Muscle of arm (tissue), 12 donors: ENCODE measurements around the gene SELPLG. TPM values are rescaled to one million over a fixed set of nuclear protein-coding genes. Genes with fewer than 3 reads are reported as not detected.
"Not testable (repeated sequence)": the region's sequence is repeated elsewhere in the genome, so short reads cannot be mapped to it uniquely, and the experiment has no call there.

Source experiments
- DNase-seq: peaks from one replicate; pipeline ENCODE4 v3.0.0-alpha.2; 2013
- polyA plus RNA-seq, 12 donors: library from polyadenylated mRNA; unstranded; fragments of 120-200 nt; gene quantifications; one replicate each; pipeline ENCODE4 v1.2.1, GENCODE V29; 2013; ENCODE audit not compliant: insufficient read length in 12 of 12

Gene SELPLG
- polyA plus RNA-seq, 12 donors: 3.0 to 11.3 (median 4.4) TPM; not detected in 1

GRCh38 chr12:108640802-108641445 is 7.2 kb upstream of the SELPLG start:
- no peak for DNase-seq

DNA sequence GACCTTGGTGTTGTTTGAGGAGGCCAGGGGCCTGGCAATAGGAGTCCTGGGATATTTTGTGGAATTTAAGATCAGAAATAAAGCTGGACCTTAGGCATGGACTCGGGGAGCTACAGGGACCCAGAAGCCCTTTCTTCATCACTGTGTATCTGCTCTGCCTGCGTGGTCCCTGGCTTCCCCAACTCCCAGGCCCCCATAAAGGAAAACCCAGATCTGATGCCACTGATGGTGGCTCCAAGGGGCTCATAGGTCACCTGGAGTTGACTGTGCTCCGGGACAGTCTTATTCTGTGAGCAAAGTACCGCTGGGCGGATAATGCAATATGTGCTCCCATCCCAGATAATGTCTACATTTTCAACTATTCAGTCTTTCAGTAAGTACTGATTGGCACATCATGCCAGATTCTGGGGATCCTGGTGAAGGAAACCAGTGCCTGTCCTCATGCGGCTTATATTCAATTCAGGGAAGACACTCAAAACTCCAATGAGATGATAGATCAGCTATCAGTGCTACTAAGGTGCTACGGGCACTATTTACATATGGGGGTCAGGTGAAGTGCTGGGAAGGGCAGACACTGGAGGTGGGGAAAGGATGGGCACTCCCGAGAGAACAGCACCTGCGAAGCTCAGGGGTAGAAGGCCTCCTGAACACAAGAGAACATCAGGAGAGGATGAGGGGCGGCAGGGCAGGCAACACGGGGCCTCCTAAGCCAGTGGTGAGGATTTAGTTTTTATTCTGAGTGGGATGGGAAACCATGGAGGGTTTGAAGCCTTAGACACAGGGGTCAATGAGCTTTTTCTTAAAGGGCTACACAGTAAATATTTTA is 5.5 kb upstream of the SELPLG start:
- DNase-seq: no peak

- DNase-seq: peak; percentile 49
These were observed 4.6 kb upstream of the SELPLG start for GRCh38 chr12:108638141-108638827.

DNA sequence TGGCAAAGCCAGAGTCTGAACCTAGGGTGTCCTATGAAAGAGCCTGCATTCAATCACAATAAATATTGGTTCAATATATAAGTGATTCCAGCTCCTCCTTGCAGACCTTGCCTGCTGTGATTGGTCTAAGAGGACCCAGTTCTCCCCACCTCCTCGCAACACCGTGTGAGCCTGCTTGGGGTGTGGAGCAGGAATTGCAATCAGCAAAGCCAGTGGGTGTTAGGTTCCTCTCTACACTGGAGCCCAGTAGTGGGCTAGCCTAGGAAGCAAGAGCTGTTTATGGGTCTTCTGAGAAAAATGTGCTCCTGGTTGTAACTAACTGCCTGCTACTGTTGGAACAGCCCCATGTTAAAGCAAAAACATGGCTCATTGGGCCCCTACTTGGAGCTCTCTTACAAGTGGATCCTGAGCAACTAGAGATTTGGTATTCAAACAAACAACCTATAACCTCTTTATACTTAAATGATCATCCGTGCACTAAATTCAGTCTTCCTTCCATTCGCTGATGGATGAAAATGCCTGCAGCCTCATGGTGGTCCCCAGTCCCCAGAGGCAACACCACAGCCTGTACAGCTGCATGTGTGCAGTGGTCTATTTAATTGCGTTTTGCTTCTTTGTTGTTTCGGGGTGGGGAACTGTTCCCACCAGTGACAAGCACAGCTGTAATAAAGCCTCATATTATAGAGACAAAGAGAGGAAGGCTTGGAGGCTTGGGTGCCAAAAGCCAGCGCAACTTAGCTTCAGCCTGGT is 3.7 kb upstream of the SELPLG start:
- no peak for DNase-seq

DNA sequence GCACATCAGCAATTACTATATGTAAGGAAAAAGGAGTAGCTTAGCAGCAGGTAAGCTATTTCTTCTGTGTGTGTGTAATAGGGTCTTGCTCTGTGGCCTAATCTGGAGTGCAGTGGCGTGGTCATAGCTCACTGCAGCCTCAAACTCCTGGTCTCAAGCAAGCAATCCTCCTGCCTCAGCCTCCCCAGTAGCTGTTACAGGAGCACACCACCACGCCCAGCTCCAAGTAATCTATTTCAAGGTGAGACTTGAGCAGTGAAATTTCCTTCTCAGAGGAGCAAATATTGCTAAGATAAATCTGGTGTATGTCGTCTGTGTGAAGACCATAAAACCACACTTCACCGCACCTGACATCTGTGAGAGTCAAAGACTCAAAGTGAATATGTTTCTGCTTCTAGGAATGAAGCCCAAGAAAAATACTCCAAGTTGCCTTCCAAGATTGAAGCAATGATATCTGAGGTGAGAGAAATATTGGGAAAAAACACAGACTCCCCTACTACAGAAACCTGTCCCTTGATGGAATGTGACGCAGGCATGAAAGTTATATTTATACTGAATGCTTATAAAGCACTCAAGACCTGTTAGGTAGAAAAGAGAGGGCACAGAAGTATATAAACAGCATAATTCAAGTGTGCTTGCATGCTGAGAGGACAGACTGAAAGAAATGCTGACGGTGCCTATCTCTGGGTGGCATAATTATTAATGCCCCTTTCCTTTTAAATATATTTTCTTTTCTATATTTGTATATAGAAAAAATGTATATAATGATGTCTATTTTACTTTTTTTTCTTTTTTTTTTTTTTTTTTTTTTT is 2.5 kb upstream of the SELPLG start:
- no peak for DNase-seq

DNA sequence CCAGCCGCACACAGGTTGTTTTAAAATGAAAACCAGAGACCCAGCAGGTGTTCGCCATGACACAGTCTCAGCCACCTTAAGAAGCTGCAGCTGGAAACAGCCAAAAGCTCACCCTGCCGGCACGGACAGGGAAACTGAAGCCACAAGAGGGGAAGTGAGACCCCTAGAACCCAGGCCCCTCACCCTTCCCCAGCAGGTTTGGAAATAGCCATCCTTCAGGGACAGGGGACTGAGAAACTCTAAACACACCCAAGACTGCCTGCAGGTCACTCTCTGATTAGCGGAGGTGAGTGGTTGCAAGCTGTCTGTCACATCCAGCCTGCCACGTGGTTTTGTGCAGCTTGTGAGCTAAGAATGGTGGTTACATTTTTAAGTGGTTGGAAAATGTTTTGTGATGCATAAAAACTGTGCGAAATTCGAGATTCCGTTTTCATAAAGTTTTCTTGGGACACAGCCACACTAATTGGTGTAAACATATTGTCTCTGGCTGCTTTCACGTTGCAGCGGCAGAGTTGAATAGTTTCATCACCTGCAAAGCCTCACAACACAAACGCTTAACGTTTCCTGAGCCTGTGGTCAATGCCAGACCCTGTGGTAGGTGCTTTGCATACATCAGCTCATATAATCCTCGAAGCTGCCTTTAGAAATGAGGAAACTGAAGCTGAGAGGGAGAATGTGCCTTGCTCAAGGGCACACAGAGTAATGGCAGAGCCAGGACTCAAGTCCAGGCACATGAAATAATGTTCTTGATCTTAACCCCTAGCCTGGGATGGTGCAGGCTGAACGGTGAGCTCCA is 1.7 kb upstream of the SELPLG start:
- no peak for DNase-seq

- no peak for DNase-seq
These were observed 652 bp upstream of the SELPLG start for GRCh38 chr12:108634341-108634751.

GRCh38 chr12:108633081-108633533 is 587 bp downstream of the SELPLG start:
- no peak for DNase-seq

DNA sequence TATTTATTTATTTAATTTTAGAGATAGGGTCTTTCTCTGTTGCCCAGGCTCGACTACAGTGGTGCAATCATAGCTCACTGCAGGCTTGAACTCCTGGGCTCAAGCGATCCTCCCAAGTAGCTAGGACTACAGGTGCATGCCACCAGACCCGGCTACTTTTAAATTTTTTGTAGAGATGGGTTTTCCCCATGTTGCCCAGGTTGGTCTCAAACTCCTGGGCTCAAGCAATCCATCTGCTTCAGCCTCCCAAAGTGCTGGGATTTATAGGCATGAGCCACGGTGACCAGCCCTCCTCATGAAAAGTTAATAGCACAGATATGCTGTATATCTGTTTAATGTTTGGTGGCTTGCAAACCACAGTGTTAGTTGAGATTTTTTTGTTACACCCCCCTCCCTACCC is 2.4 kb downstream of the SELPLG start:
- DNase-seq: not testable (repeated sequence)

DNA sequence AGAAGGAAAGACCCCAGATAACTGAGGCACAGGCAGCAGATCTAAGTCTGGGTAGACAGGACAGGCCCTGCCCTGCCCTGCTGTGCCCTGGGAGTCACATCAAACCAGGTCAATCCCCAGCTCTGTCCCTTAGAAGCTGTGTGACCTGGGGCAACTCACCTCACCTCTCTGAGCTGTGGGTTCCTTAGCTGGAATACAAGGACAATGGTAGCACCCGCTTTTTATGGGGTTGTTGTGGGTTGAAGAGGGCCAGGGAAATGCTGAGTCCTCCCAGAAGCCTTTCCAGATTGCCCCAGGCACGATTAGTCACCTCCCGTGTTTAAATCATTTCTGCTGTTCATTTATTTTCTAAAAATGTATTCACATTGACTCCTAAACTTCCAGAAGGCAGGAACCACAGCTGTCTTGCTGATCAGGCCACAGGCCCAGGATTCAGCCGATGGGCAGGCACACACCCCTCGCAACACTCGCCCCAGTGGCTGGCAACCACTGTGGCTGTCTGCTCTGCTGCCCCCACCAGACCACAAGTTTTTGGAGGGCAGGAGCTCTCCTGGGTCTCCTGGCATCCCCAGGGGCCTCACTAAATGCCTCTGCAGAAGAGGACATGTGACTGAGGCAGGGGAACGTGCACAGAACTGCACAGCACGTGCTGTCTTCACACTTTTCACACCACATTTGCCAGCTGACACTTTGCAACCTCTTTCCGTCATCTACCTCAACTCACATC is 3.0 kb downstream of the SELPLG start:
- DNase-seq: no peak

DNA sequence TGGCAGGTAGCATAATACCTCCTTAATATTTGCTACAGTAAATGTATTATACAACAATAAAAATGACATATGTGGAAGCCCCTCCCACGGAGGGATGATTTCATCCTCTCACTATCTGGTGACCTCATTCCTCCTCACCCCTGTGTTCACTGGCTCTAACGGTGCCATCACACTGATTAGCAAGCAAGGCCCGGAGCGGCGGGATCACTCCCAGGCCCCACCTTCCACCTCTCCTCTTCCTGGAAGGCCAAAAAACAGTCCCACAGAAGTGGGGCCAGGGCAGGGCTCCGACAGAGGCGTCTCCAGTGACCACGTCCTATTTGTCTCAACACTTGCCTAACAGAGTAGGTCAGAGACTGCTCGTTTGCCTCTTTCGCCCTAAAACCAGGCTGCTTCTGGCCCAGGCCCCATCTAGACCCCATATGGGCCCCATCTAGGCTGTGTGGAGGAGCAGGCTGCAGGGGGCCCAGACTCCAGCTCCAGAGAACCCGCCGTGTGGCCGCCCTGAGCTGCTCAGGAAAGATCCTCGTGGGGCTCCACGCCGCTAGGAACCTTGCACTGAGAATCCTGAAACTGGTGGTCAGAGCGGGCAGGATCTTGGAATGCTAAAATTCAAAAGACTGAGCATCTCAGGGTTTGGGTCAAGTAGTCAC is 3.7 kb downstream of the SELPLG start:
- no peak for DNase-seq

- DNase-seq: no peak
These were observed 4.5 kb downstream of the SELPLG start for GRCh38 chr12:108629151-108629550.

GRCh38 chr12:108627134-108627920 is 6.4 kb downstream of the SELPLG start:
- DNase-seq: no peak

GRCh38 chr12:108625228-108625627 is 8.5 kb downstream of the SELPLG start:
- no peak for DNase-seq

DNA sequence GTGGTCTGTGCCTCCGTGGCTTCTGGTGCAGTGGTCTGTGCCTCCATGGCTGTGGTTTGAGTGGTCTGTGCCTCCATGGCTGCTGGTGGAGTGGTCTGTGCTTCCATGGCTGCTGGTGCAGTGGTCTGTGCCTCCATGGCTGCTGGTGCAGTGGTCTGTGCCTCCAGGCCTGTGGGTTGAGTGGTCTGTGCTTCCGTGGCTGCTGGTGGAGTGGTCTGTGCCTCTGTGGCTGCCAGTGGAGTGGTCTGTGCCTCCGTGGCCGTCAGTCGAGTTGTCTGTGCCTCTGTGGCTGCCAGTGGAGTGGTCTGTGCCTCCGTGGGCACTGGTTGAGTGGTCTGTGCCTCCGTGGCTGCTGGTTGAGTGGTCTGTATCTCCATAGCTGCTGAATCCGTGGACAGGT is 10.1 kb downstream of the SELPLG start:
- no peak for DNase-seq

DNA sequence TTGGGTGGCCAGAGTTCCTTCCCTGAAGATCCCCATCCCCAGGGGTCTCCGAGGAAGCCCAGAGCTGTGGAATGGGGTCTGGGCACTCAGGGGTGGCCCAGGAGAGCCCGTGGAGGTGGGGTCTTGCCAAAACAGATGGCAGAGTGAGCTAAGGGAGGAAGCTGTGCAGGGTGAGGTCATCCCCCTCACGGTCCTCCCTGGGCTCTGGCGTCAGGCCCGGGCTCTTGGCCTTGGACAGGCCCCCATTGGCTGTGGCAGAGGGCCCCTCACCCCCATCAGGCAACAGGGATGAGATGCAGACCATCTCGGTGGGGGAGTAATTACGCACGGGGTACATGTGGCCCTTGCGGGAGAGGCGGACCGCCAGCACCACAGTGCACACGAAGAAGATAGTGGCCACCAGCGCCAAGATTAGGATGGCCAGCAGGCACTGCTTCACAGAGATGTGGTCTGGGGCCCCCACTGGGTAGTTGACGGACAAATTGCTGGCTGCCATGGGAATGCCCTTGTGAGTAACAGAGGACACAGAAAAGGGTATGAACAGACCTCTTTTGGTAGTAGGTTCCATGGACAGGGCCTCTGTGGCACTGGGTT is 10.7 kb downstream of the SELPLG start:
- DNase-seq: no peak

- no peak for DNase-seq
These were observed 11.3 kb downstream of the SELPLG start for GRCh38 chr12:108622421-108622820.

DNA sequence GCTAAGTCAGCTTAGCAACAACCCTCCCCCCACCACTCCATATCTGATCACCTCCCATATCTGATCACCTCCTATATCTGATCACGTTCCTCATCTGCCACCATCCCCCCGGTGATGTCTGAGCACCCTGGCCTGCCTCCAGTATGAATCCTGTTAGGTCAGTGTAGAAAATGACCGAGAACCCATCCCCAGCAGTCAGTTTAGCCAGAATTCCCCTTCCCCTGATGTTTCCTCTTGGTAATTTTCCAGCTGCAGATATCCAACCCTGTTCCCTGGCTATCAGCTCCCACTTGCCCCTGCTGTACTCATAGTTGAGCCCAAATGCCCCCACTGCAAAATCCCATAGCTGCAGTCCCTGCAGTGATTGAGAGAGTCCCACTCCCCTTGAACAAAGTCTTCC is 12.5 kb downstream of the SELPLG start:
- DNase-seq: no peak
